ENCODE results near the gene LEMD3.

The LEMD3 gene

DNA sequence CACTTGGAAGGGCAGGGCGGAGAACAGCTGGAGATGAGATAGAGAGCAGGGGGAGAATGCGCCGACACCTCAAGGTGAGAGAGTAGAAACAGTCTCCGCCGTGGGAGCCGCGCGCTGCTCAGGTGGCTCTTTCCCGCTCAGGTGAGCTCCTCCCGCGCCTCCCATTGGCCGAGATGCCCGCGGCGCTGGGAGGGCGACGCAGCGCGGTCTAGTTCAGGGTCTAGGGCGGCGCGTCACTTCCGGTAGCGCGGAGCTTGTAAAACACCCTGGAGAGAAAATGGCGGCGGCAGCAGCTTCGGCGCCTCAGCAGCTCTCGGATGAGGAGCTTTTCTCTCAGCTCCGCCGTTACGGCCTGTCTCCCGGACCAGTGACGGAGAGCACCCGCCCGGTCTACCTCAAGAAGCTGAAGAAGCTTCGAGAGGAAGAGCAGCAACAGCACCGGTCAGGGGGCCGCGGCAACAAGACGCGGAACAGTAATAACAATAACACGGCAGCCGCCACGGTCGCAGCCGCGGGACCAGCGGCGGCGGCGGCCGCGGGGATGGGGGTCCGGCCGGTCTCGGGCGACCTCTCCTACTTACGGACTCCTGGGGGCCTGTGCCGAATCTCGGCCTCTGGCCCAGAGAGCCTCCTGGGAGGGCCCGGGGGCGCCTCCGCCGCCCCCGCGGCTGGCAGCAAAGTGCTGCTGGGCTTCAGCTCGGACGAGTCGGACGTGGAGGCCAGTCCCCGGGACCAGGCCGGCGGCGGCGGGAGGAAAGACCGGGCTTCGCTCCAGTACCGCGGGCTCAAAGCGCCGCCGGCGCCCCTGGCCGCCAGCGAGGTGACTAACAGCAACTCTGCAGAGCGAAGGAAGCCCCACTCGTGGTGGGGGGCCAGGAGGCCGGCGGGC lies at the start of gene LEMD3:
Gene LEMD3 (plus strand): TSS at position 264 of the 889 bp plus-strand sequence. CDS start 14 bp downstream, at position 278.
- peak; percentile 86 for DNase-seq

DNA sequence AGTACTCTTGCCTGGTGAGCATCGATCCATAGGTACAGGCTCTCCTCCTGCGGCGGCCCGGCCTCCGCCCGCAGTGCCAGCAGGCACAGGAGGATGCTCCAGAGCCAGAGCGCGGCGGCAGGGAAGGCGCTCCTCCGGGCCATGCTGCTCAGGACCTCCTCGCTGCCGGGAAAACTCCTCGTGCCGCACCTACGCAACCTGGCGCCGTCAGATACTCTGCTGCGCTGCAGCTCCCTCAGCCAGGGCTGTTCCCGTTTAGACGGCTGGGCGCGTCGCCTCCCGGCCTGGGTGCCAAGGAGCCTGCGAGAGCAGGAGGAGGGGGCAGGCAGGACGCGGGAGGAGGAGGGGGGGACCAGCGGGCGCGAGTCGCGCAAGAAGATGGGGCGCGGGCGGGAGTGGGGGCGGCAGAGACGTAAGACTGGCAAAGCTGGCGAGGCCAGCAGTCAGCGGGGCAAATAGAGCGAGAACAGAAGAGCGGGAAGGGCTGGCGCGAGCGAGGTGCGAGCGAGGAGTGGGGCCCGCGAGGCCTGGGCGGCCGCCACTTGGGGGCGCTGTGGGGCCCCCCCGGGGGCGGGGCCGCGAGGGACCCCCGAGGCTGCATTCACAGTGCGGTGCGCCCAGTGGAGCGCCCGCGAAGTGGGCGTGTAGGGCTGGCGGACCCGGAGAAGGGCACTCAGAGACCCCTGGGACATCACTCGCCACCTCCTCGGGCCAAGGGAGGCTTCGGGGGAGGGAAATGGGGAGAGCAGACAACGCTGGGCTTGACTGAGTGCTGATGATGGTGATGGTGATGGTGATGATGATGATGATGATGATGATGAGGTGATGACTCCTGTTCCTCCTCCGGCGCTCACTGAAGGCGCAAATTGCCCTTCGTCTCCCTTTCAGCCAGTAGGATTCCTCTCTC lies 48.1 kb upstream of the LEMD3 start, which contains the start of gene WIF1:
Gene WIF1 (minus strand): TSS at position 257 of the 907 bp plus-strand sequence. CDS start 114 bp downstream, at position 143.
- peak; percentile 16 for DNase-seq

DNA sequence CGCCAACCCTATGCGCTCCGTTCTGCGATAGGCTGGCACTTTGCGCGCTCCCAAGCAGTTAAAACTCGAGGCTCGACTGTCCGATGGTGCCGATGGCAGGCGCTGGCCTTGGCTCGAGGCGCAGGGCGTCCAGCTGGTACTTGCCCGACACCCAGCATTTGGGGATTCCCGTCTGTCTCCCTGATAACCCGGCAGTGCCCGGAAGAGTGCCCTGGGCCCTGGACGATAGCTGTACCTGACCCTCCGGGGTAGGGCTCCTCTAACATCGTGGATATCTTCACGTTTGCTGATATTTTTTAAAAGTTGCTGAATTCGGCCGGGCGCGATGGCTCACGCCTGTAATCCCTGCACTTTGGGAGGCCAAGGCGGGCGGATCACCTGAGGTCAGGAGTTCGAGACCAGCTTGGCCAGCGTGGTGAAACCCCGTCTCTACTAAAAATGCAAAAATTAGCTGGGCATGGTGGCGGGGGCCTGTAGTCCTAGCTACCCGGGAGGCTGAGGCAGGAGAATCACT lies 47.4 kb upstream of the LEMD3 start:
- no peak for DNase-seq

DNA sequence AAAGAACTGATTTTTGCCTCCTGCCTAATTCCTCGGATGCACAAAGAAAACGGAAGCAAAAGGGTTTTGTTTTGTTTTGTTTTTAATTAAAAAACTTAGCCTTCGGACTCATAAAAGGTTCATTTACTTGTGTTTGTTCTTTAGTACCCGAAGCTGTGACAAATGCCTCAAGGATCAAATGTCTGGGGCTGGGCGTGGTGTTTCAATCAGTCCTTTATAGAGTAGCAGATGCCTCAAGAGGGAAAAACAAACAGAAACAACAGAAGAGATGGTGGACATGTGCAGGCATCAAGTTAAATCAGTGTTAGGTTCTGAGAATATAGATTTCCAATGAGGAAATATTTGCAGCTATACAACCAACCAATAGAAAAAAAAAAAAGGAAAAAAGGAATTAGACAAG lies 46.7 kb upstream of the LEMD3 start:
- DNase-seq = no peak

DNA sequence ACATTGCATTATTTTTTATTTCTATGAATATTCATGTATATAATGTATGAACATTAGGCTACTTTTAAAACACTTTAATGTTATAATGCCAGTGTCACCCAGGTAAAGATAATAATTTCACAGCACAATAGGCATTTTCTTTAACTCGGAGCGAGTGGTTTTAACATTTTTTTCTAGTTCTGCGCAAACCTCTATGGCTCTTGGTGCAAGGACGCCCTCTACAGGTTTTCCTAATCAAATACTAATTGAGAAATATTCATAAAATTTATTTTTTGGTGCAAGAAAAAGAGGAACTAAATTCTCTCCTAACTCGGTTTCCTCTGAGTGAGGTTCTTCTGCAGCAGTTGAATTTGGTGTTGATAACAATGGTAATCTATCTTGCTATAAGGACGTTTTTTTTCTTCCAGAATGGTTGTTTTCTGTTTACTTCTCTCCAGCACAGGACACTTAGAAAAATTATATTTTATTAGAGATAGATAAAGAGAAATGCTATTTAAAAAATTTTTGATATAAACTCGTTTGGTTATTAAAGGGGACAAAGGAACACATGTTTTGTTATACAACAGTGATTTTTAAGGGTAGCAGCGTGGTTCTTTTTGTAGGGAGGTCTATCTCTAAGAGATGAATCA lies 45.8 kb upstream of the LEMD3 start:
- DNase-seq = peak; percentile 10

DNA sequence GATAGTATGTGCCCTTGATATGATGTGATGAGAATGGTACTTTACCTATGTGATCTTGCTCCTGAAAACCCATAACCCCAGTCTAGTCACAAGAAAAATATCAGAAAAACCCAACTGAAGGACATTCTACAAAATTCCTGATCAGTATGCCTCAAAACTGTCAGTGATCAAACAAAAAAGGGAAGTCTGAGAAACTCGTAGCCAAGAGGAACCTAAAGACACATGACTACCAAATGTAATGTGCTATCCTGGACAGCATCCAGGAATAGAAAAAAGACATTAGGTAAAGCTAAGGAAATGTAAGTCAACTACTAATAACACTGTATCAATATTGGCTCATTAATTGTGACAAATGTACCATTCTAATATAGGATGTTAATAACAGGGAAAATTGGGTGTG lies 44.1 kb upstream of the LEMD3 start:
- no peak for DNase-seq

DNA sequence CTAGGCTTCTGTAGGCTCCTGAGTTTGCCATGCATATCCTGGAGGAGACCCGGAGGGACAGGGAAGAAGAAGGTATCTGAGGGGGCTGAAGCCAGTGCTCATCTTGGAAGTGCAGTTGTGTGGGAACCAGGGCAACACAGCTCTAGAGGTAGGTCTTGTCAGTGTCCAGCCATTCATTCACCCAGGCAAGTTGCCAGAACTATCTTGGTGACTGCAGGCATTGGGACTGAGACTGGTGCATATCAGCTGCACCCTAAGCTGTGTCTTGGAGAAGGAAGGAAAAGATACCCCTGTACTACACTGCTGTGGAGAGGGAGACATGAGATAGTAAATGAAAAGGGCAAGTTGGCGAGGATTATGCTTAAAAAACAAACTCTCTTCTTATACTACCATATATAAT lies 43.4 kb upstream of the LEMD3 start:
- DNase-seq = no peak

DNA sequence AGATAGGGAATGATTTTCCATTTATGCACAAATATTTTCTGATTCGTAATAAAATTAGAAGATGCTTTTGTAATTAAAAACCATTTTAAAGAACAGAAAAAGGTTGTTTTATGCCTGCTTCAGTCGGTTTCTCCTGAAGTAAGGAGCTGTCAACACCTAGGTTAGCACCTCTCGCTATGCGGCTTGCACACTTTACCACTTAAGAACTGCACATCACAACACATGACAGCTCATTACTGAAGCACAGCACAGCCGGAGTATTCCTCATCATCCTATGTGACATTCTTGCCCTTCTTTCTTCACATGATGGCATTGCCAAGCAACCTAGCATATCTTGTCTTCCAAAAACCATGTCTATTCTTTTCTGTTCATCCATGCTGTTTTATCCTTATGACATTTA lies 42.9 kb upstream of the LEMD3 start:
- no peak for DNase-seq

DNA sequence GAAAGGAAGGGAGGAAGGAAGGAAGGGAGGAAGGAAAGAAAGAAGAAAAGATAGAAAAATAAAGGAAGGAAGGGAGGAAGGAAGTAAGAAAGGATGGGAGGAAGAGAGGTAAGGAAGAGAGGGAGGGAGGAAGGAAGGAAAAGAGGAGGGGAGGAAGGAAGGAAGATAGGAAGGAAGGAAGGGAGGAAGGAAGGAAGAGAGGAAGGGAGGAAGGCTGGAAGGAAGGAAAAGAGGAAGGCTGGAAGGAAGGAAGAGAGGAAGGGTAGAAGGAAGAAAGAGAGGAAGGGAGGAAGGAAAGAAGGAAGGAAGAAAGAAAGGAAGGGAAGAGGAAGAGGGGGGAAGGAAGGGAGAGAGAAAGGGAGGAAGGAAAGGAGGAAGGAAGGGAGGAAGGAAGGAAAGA lies 35.5 kb upstream of the LEMD3 start:
- no peak for DNase-seq

DNA sequence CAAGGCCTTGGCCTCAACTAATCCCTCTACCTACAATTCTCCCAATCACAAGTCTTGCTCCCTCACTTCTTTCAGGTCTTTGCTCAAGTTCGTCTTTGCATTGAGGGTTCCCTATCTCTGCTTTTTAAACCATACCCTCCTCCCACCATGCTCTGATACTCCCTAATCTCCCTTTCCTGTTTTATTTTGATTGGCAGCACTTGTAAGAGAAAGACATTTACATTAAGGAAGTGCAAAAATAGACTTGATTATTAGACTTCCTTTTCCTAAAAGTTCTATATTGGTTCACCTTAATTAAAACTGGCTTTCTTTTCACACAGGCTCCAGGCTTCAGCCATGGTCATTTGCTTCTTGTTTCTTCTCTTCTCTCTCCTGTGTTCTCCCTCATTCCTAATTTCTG lies 30.0 kb upstream of the LEMD3 start:
- no peak for DNase-seq

DNA sequence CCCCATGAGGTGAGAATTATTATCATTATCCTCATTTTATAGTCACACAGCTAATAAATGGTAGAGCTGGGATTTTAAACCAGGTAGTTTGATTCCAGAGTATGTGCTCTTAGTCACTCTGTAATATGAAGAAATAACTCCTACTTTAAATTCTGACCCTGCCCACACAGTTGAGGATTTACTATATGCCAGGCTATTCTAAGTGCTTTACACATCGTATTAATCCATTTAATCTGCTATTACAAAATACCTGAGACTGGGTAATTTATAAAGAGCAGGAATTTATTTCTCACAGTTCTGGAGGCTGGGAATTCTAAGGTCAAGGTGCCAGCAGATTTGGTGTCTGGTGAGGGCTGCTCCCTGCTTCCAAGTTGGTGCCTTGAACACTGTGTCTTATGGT lies 28.6 kb upstream of the LEMD3 start:
- no peak for DNase-seq

DNA sequence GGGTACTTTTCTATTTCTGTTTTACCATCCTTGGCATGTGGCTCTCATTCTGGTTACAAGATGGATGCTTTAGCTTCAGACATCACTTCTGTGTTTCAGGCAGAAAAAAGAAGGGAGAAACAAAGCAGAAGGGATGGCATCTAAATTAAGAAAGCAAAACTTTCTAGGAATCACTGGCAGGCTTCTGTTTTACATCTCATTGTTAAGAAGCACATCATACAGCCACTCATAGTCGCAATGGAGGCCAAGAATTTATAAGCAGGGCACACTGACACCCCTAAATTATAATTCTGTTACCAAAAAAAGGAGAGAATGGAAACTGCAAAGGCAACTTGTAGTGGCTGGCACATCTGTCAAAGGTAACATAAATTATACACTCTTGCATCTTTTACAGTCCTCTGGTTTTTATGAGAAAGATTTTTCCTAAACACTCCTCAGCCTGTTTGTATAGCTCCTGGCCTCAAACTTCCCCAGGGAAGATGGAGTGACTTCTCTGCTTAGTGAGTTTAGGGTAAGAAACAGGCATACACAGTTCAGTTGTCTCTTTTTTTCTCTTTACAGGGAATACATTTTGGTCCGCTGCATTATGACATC lies 22.0 kb upstream of the LEMD3 start:
- DNase-seq = no peak

DNA sequence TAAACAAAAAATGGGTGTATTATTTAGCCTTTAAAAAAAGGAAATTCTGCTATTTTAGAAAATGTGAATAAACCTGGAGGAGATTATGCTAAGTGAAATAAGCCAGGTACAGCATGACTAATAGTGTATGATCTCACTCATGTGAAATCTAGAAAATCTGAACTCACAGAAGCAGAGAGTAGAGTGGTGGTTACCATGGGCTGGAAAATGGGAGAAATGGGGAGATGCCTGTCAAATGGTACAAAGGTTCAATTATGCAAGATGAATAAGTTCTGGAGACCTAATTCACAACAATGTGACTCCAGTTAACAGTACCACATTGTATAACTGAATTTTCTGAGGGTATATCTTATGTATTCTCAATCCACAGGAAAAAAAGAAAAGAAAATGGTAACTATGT lies 17.4 kb upstream of the LEMD3 start:
- no peak for DNase-seq

DNA sequence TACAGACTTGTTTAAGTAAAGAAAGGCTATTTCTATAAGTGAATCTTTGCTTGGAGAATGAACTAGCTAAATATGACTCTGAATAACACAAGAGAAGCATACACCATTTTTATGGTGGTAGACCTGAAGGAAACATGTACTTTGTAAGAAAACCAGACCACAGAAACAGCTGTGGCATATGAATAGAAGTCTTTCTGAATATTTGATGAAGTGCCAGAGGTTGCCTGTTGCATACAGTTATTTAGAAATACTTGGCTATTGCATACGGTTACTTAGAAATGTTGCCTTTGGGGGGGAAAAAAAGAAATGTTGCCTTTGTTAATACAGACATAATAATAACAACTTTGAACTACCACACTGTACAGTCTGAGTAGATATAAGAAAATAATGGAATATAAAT lies 16.8 kb upstream of the LEMD3 start:
- DNase-seq = no peak

DNA sequence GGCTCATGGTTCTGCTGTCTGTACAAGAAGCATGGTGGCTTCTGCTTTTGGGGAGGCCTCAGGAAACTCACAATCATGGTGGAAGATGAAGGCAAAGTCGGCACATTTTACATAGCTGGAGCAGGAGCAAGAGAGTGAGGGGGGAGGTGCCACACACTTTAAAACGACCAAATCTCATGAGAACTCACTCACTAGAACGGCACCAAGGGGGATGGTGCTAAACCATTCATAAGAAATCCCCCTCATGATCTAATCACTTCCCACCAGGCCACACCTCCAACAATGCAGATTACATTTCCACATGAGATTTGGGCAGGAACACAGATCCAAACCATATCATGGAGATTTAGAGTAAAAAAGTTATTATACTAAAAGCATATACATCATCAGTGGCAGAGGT lies 13.6 kb upstream of the LEMD3 start:
- no peak for DNase-seq

DNA sequence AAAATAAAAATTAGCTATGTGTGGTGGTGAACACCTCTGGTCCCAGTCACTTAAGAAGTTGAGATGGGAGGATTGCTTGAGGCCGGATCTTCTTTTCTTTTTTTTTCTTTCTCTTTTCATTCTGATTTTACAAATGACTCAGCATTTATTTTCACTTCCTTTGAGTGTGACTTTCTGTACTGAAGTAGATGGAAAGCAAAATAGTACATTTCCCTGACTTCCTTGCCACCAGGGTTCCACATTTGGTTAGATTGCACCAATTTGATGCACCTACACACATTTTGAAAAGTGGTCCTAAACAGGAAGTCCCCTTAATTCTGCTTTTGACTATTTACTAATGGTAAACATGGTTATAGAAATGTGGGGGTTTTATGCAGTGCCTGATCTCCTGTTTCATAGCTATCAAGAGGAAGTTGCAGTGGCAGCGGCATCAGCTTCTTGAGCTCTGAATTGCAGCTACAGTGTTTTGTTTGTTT lies 13.0 kb upstream of the LEMD3 start:
- no peak for DNase-seq

DNA sequence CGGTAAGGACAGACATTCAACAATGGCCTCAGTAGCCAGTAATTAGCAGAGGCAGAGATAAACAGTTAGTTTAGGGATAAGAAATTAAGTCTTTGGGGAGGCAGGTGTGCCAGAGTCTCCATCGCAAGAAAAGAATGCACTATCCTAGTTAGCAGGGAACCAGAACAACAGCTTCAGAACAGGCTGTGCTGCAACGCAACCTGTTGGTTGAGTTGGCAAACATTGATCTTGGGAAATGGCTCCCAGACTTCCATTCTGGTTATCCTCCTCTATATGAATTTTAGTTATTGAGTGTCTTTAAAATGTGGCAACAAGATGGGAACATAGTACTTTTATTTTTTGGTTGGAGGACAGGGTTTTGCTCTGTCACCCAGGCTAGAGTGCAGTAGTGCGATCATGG lies 12.3 kb upstream of the LEMD3 start:
- no peak for DNase-seq

DNA sequence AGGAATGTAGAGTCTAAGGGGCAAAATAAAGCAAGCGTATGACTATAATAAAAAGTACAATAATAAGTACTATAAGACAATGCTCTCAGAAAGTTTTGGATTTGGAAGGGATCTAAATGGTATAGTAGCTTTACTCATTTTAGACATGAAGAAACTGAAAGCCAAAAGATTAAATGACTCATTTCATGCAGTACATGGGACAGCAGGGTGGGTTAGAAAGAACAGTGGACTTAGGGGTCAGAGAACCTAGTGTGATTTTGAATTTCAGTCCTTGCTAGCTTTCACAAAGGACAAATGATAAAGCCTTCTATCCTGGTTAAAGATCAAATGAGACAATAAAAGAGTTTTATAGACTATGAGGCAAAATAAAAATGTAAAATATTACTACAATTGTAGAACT lies 6.8 kb upstream of the LEMD3 start:
- no peak for DNase-seq

DNA sequence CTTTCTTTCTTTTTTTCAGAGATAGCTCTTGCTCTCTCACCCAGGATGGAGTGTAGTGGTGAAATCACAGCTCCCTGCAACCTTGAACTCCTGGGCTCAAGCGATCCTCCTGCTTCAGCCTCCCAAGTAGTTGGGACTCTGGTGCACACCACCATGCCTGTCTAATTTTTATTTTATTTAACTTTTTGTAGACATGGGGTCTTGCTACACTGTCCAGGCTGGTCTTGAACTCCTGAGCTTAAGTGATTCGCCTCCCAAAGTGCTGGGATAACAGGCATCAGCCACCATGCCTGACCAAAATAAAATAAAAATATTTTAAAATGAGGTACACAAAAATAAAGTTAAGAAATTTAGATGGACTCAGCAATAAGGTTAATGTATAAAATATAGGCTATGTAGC lies 5.1 kb upstream of the LEMD3 start:
- DNase-seq = no peak

DNA sequence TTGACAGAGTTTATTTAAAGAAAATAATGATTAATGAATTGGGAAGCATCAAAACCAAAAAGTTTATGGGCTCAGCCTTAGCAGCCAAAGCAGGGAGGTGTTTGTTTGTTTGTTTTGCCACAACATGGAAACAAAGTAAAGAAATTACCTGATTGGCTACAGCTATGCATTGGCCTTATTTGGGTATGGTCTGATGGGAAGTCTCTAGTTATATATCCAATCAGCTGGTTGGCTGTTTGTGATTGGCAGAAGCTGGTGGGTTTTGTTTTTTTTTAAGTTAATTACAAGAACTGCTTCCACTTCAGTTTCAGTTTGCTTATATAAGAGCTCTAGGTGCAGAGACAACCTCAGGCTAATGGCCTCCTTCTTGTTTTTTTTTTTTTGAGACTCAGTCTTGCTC lies 4.6 kb upstream of the LEMD3 start:
- DNase-seq = no peak

DNA sequence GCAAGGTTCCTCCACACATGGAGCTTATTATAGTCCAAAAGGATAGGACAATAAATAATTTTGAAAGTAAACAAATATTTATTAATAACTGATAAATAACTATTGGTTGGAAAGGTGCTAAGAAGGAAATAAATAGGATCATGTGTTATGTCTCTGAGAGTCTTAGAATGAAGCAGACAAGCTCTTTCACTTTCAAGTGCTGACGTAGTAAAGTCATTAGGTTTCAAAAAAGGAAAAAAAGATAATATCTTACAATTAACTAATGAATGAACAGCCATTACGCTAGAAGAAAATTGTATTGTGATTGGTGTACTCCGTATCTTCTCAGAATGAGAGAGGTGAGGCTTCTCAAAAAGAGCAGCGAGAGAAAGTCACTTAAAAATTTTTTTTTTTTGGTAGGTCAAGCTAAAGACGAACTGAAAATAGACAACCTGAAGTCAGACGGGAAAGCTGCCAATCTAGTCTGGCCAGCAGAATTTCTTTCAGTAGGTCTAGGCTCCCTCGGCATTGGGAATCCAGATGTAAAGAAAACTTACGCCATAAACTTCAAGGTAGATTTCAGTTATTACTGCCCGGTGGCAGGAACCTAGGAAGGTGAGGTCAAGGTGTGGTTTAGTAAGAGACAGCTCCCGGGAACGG lies 583 bp upstream of the LEMD3 start:
- no peak for DNase-seq

All from NCI-H1092 treated with DMSO at 0.1 percent for 48 hours (cell line).